ACC112 (cell line): ENCODE measurements around the gene NLGN2.
A peak's percentile ranks its signal among the peaks of the same experiment; 100 is the strongest.
"Not testable (repeated sequence)": the region's sequence is repeated elsewhere in the genome, so short reads cannot be mapped to it uniquely, and the experiment has no call there.

Experiments
- H2AFZ ChIP-seq: fragments of 200-600 bp; sonication (generic); one replicate; pipeline ENCODE4 v1.6.0; 2017; ENCODE audit warnings: antibody characterized with exemption, low read length; ENCODE audit not compliant: unreplicated experiment
- H3K27ac ChIP-seq: fragments of 200-600 bp; sonication (generic); 2 replicates; pipeline ENCODE4 v1.5.1; 2014; ENCODE audit warnings: low read depth, mild to moderate bottlenecking, antibody characterized with exemption, low read length, moderate library complexity
- H3K27me3 ChIP-seq: fragments of 200-600 bp; sonication (generic); 2 replicates; pipeline ENCODE4 v1.6.1; 2014; ENCODE audit warnings: mild to moderate bottlenecking, antibody characterized with exemption, low read length, moderate library complexity, mixed read lengths; ENCODE audit not compliant: insufficient read depth
- H3K36me3 ChIP-seq: fragments of 200-600 bp; sonication (generic); 2 replicates; pipeline ENCODE4 v1.6.1; 2016; ENCODE audit warnings: mild to moderate bottlenecking, antibody characterized with exemption, low read length, moderate library complexity, mixed read lengths; ENCODE audit not compliant: insufficient read depth
- H3K4me1 ChIP-seq: fragments of 200-600 bp; sonication (generic); one replicate; pipeline ENCODE4 v1.6.1; 2016; ENCODE audit warnings: low read length, mixed read lengths; ENCODE audit not compliant: insufficient read depth, unreplicated experiment, control insufficient read depth
- H3K4me3 ChIP-seq: fragments of 200-600 bp; sonication (generic); 2 replicates; pipeline ENCODE4 v1.5.1; 2014; ENCODE audit warnings: mild to moderate bottlenecking, low read depth, low read length
- H3K79me2 ChIP-seq: fragments of 200-600 bp; sonication (generic); one replicate; pipeline ENCODE4 v1.6.0; 2016; ENCODE audit warnings: low read length; ENCODE audit not compliant: control insufficient read depth, unreplicated experiment, insufficient read depth

The NLGN2 gene

GRCh38 chr17:7407485-7408251 is at the start of gene NLGN2:
Gene NLGN2, plus strand, starts transcription at chr17:7407845. Its CDS starts 411 bp downstream, at chr17:7408256.
- Histone ChIP-seq H3K27me3 (no peaks in the 10 kb centered on the region), H3K4me1 (peaks cover 8% of the 10 kb centered on the region), H3K27ac (no peak within 1 kb of the TSS), H3K36me3 (0 out of 2 replicates have a peak, but pooled peaks cover 7% of the 10 kb centered on the region), H2AFZ (no peak within 1 kb of the TSS), H3K4me3 (no peak within 1 kb of the TSS; the same call in 1 of the 2 replicates), H3K79me2 (peaks cover 23% of the 10 kb centered on the region)

- H3K4me1 ChIP-seq, result no peaks in the 10 kb centered on the region
- H3K4me3 ChIP-seq, result no peak overlapping the region
- no peaks in the 10 kb centered on the region for H3K36me3 ChIP-seq
- no peak overlapping the region for H3K27ac ChIP-seq
- H3K79me2 ChIP-seq, result no peaks in the 10 kb centered on the region
- no peak overlapping the region for H2AFZ ChIP-seq
- no peaks in the 10 kb centered on the region for H3K27me3 ChIP-seq
Observed at GRCh38 chr17:7361906-7362305, 45.7 kb upstream of the NLGN2 start.

DNA sequence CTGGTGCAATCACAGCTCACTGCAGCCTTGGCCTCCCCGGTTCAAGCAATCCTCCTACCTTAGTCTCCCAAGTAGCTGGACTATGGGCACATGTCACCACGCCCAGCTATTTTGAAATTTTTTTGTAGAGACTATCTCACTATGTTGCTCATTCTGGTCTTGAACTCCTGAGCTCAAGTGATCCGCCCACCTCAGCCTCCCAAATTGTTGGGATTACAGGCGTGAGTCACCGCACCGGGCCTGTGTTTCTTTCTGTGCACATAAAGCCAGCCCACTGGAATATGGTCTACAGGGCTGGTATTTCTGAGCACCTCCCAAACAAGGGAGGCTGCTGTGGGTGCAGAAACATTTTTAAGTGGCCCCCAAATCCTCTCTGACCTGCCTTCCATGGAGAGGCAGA is 44.3 kb upstream of the NLGN2 start:
- Histone ChIP-seq H3K36me3 (no peaks in the 10 kb centered on the region), H2AFZ (peak overlapping the region; percentile 25), H3K79me2 (no peaks in the 10 kb centered on the region), H3K27ac (no peak overlapping the region), H3K27me3 (no peaks in the 10 kb centered on the region), H3K4me1 (no peaks in the 10 kb centered on the region), H3K4me3 (no peak overlapping the region)

GRCh38 chr17:7365963-7366362 is 41.7 kb upstream of the NLGN2 start:
- H2AFZ ChIP-seq, H3K4me3 ChIP-seq, H3K36me3 ChIP-seq, H3K4me1 ChIP-seq, H3K27me3 ChIP-seq, H3K79me2 ChIP-seq, H3K27ac ChIP-seq: not testable (repeated sequence)

GRCh38 chr17:7367083-7367482 is 40.6 kb upstream of the NLGN2 start:
- H3K36me3 ChIP-seq, result no peaks in the 10 kb centered on the region
- H3K79me2 ChIP-seq, result no peaks in the 10 kb centered on the region
- no peak overlapping the region for H2AFZ ChIP-seq
- no peak overlapping the region for H3K27ac ChIP-seq
- no peaks in the 10 kb centered on the region for H3K27me3 ChIP-seq
- H3K4me3 ChIP-seq, result no peak overlapping the region
- H3K4me1 ChIP-seq, result no peaks in the 10 kb centered on the region

- Histone ChIP-seq H3K4me3 (no peak overlapping the region), H3K4me1 (no peaks in the 10 kb centered on the region), H3K36me3 (no peaks in the 10 kb centered on the region), H3K79me2 (no peaks in the 10 kb centered on the region), H3K27ac (no peak overlapping the region), H3K27me3 (no peaks in the 10 kb centered on the region), H2AFZ (no peak overlapping the region)
Observed at GRCh38 chr17:7367918-7368598, 39.6 kb upstream of the NLGN2 start.

GRCh38 chr17:7368599-7368994 is 39.0 kb upstream of the NLGN2 start:
- not testable (repeated sequence) for H2AFZ ChIP-seq, H3K27ac ChIP-seq, H3K36me3 ChIP-seq, H3K79me2 ChIP-seq, H3K27me3 ChIP-seq, H3K4me1 ChIP-seq, H3K4me3 ChIP-seq

DNA sequence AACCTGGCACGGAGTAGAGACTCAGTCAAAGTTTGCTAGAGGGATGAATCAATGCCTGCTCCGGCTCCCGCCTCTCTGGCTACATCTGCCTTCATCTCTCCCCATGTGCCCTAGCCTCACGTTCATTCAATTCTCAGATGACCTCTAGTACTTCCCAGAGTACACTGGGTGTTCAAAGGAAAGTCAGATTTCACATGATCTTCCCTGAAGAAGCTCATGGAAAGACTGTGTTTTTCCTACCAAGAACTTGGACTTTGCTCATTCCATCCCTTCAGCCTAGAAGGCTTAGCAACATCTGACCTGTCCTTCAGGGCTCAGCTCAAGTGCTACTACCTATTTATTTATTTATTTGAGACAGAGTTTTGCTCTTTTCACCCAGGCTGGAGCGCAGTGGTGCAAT is 37.8 kb upstream of the NLGN2 start:
- Histone ChIP-seq H3K4me1 (no peaks in the 10 kb centered on the region), H3K36me3 (no peaks in the 10 kb centered on the region), H3K4me3 (no peak overlapping the region), H2AFZ (no peak overlapping the region), H3K27me3 (no peaks in the 10 kb centered on the region), H3K79me2 (no peaks in the 10 kb centered on the region), H3K27ac (no peak overlapping the region)

- Histone ChIP-seq H3K4me3 (no peak overlapping the region), H3K36me3 (no peaks in the 10 kb centered on the region), H3K27me3 (no peaks in the 10 kb centered on the region), H3K4me1 (no peaks in the 10 kb centered on the region), H3K79me2 (no peaks in the 10 kb centered on the region), H2AFZ (no peak overlapping the region), H3K27ac (no peak overlapping the region)
Observed at GRCh38 chr17:7370853-7371252, 36.8 kb upstream of the NLGN2 start.

DNA sequence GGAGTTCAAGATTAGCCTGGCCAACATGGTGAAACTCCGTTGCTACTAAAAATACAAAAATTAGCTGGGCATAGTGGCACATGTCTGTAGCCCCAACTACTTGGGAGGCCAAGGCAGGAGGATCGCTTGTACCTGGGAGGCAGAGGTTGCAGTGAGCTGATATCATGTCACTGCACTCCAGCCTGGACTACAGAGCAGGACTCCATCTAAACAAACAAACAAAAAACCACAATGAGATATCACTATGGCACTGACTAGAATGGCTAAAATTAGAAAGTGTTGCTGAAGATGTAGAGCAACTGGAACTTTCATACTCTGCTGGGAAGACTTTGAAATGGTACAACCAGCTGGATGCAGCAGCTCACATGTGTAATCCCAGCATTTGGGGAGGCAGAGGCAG is 33.3 kb upstream of the NLGN2 start:
- Histone ChIP-seq H3K27ac (no peak overlapping the region), H3K79me2 (no peaks in the 10 kb centered on the region), H3K27me3 (peaks cover 2% of the 10 kb centered on the region), H3K36me3 (no peaks in the 10 kb centered on the region), H3K4me3 (no peak overlapping the region), H2AFZ (no peak overlapping the region), H3K4me1 (no peaks in the 10 kb centered on the region)

- peaks cover 27% of the 10 kb centered on the region for H3K27me3 ChIP-seq
- H3K27ac ChIP-seq, result no peak overlapping the region
- no peak overlapping the region for H2AFZ ChIP-seq
- no peaks in the 10 kb centered on the region for H3K36me3 ChIP-seq
- H3K4me1 ChIP-seq, result no peaks in the 10 kb centered on the region
- no peaks in the 10 kb centered on the region for H3K79me2 ChIP-seq
- H3K4me3 ChIP-seq, result no peak overlapping the region
Observed at GRCh38 chr17:7379134-7379533, 28.5 kb upstream of the NLGN2 start.
